Liver (tissue), 9 donors: Measurements from ENCODE around the gene RNF31. TPM values are rescaled to one million over a fixed set of nuclear protein-coding genes. Genes with fewer than 3 reads are reported as not detected.

ENCODE experiments used
- DNase-seq: peaks from one replicate; pipeline ENCODE4 v3.0.0-alpha.2; 2017; ENCODE audit warnings: low spot score
- H3K27ac ChIP-seq, 2 donors: one replicate each; pipeline ENCODE4 v1.7.0; 2013; ENCODE audit warnings: inconsistent platforms in 2 of 2, low read length in 2 of 2, control low read depth in 1 of 2, low read depth in 1 of 2, mild to moderate bottlenecking in 1 of 2
- H3K27me3 ChIP-seq, 4 donors: one replicate each; pipeline versions ENCODE4 v1.6.1 to v1.7.0; 2013; ENCODE audit warnings: low read length in 3 of 4, inconsistent platforms in 1 of 4, mild to moderate bottlenecking in 1 of 4, moderate library complexity in 1 of 4; ENCODE audit not compliant: control insufficient read depth in 4 of 4, insufficient read depth in 4 of 4
- H3K36me3 ChIP-seq, 4 donors: one replicate each; pipeline versions ENCODE4 v1.6.1 to v1.7.0; 2013; ENCODE audit warnings: low read length in 3 of 4, mild to moderate bottlenecking in 3 of 4, low read depth in 1 of 4, moderate library complexity in 1 of 4; ENCODE audit not compliant: control insufficient read depth in 4 of 4, insufficient read depth in 3 of 4
- H3K4me1 ChIP-seq, 4 donors: one replicate each; pipeline versions ENCODE4 v1.6.1 to v1.7.0; 2013; ENCODE audit warnings: low read length in 3 of 4, mild to moderate bottlenecking in 3 of 4, moderate library complexity in 1 of 4; ENCODE audit not compliant: control insufficient read depth in 4 of 4, insufficient read depth in 4 of 4
- H3K4me3 ChIP-seq, 3 donors: one replicate each; pipeline versions ENCODE4 v1.6.1 to v1.7.0; 2013; ENCODE audit warnings: low read length in 3 of 3, control low read depth in 1 of 3, low read depth in 1 of 3, mild to moderate bottlenecking in 1 of 3
- H3K9ac ChIP-seq, 2 donors: one replicate each; pipeline ENCODE4 v1.7.0; 2013; ENCODE audit warnings: low read length in 2 of 2, mild to moderate bottlenecking in 2 of 2, moderate library complexity in 2 of 2, control low read depth in 1 of 2, low read depth in 1 of 2
- H3K9me3 ChIP-seq, 4 donors: one replicate each; pipeline versions ENCODE4 v1.6.1 to v1.7.0; 2013; ENCODE audit warnings: low read length in 3 of 4; ENCODE audit not compliant: control insufficient read depth in 4 of 4
- ATF3 ChIP-seq: IDR thresholded peaks from 2 replicates; pipeline ENCODE4 v1.6.1; 2016; ENCODE audit warnings: antibody characterized with exemption
- EGR1 ChIP-seq, 2 donors: IDR thresholded peaks; 2 replicates each; pipeline ENCODE4 v1.6.1; 2016 to 2018; ENCODE audit warnings: antibody characterized with exemption in 2 of 2, low read depth in 2 of 2
- FOXA1 ChIP-seq: IDR thresholded peaks from 2 replicates; pipeline ENCODE4 v1.6.1; 2016; ENCODE audit warnings: antibody characterized with exemption
- FOXA2 ChIP-seq: IDR thresholded peaks from 2 replicates; pipeline ENCODE4 v1.6.1; 2016; ENCODE audit warnings: antibody characterized with exemption
- GABPA ChIP-seq, 2 donors: IDR thresholded peaks in 1 of 2; conservative IDR thresholded peaks in 1 of 2; 2 replicates each; pipeline ENCODE4 v1.6.1; 2016; ENCODE audit warnings: antibody characterized with exemption in 2 of 2, mild to moderate bottlenecking in 1 of 2, moderate library complexity in 1 of 2
- HNF4A ChIP-seq, 2 donors: conservative IDR thresholded peaks; 2 replicates each; pipeline ENCODE4 v1.6.1; 2016; ENCODE audit warnings: antibody characterized with exemption in 2 of 2, mild to moderate bottlenecking in 2 of 2
- HNF4G ChIP-seq: IDR thresholded peaks from 2 replicates; pipeline ENCODE4 v1.6.1; 2016; ENCODE audit warnings: antibody characterized with exemption
- JUND ChIP-seq, 2 donors: IDR thresholded peaks; 2 replicates each; pipeline ENCODE4 v1.6.1; 2016; ENCODE audit warnings: antibody characterized with exemption in 2 of 2
- NR2F2 ChIP-seq: IDR thresholded peaks from 2 replicates; pipeline ENCODE4 v1.6.1; 2016; ENCODE audit warnings: antibody characterized with exemption
- RAD21 ChIP-seq, 2 donors: IDR thresholded peaks; 2 replicates each; pipeline ENCODE4 v1.6.1; 2016; ENCODE audit warnings: antibody characterized with exemption in 2 of 2, mild to moderate bottlenecking in 2 of 2
- RXRA ChIP-seq, 2 donors: IDR thresholded peaks; 2 replicates each; pipeline ENCODE4 v1.6.1; 2017 to 2018; ENCODE audit warnings: antibody characterized with exemption in 2 of 2, mild to moderate bottlenecking in 1 of 2
- SP1 ChIP-seq: IDR thresholded peaks from 2 replicates; pipeline ENCODE4 v1.6.1; 2018; ENCODE audit warnings: antibody characterized with exemption, mild to moderate bottlenecking
- TAF1 ChIP-seq: conservative IDR thresholded peaks from 2 replicates; pipeline ENCODE4 v1.6.1; 2016; ENCODE audit warnings: antibody characterized with exemption, mild to moderate bottlenecking
- YY1 ChIP-seq: IDR thresholded peaks from 2 replicates; pipeline ENCODE4 v1.6.1; 2016; ENCODE audit warnings: antibody characterized with exemption, mild to moderate bottlenecking
- WGBS: extraction: QIAGEN DNeasy Blood & Tissue Kit; methylation state at CpG from one replicate; pipeline ENCODE4 v1.1.7; 2013; 5-methylcytosine and 5-hydroxymethylcytosine counted together
- polyA plus RNA-seq, 2 donors: library from polyadenylated mRNA; stranded (reverse) in 1 of 2; unstranded in 1 of 2; fragments of 200-250 nt in 1 of 2; fragments of >200 nt in 1 of 2; fragmentation: Nextera tagmentation in 1 of 2; extraction: Ambion mirVana in 1 of 2; gene quantifications; one replicate each; pipeline versions ENCODE4 v1.2.1 to v1.2.3, GENCODE V29; 2013 to 2015
- total RNA-seq, 2 donors: library from RNA; depleted of rRNA; stranded (reverse); fragments of >200 nt; gene quantifications; one replicate each; pipeline ENCODE4 v1.2.3, GENCODE V29; 2014
- TF ChIP-seq, protein P1 (sequence below): IDR thresholded peaks from 2 replicates; pipeline ENCODE4 v1.6.1; 2016; ENCODE audit warnings: antibody characterized with exemption, mild to moderate bottlenecking
- TF ChIP-seq, protein P2 (sequence below): IDR thresholded peaks from 2 replicates; pipeline ENCODE4 v1.6.1; 2016; ENCODE audit warnings: antibody characterized with exemption
- TF ChIP-seq, protein P3 (sequence below): fragments of 150-350 bp; IDR thresholded peaks from 2 replicates; pipeline ENCODE4 v1.5.1; 2017; ENCODE audit warnings: improper control_type of control experiment, low read depth, low read length; ENCODE audit not compliant: missing input control
- TF ChIP-seq, protein P4 (sequence below): IDR thresholded peaks from 2 replicates; pipeline ENCODE4 v1.6.1; 2016; ENCODE audit warnings: antibody characterized with exemption
- donor health status: healthy.
- donor health status: healthy.
- donor health status: healthy.
- donor health status: healthy.
- donor health status: healthy.

The RNF31 gene
- total and polyA plus RNA-seq, 4 donors: 16.3 to 36.0 (median 20.9) TPM

- Histone ChIP-seq H3K4me3 (no peak overlapping the region), H3K9ac (no peak overlapping the region), H3K27ac (no peak overlapping the region), H3K36me3 (peaks cover 3 to 15% (median 10%) of the 10 kb centered on the region in 4 donors), H3K27me3 (no peaks in the 10 kb centered on the region), H3K4me1 (peaks cover 3 to 52% (median 31%) of the 10 kb centered on the region in 4 donors), H3K9me3 (no peaks in the 10 kb centered on the region)
- DNase-seq: no peak
- TF ChIP-seq GABPA (IDR thresholded peaks at IDR 0.05 in 1 of 2, conservative IDR thresholded peaks at IDR 0.05 in 1 of 2) (no peak), NR2F2 (no peak), EGR1 (IDR thresholded peaks at IDR 0.05; ENCODE audit: low read depth in 2 of 2) (no peak), HNF4A (conservative IDR thresholded peaks at IDR 0.05) (no peak), SP1 (no peak), TAF1 (no peak), FOXA1 (no peak), HNF4G (no peak), RAD21 (IDR thresholded peaks at IDR 0.05) (no peak), JUND (IDR thresholded peaks at IDR 0.05) (no peak), RXRA (IDR thresholded peaks at IDR 0.05) (no peak), FOXA2 (no peak), ATF3 (no peak), YY1 (no peak)
- TF ChIP-seq, protein P1, sequence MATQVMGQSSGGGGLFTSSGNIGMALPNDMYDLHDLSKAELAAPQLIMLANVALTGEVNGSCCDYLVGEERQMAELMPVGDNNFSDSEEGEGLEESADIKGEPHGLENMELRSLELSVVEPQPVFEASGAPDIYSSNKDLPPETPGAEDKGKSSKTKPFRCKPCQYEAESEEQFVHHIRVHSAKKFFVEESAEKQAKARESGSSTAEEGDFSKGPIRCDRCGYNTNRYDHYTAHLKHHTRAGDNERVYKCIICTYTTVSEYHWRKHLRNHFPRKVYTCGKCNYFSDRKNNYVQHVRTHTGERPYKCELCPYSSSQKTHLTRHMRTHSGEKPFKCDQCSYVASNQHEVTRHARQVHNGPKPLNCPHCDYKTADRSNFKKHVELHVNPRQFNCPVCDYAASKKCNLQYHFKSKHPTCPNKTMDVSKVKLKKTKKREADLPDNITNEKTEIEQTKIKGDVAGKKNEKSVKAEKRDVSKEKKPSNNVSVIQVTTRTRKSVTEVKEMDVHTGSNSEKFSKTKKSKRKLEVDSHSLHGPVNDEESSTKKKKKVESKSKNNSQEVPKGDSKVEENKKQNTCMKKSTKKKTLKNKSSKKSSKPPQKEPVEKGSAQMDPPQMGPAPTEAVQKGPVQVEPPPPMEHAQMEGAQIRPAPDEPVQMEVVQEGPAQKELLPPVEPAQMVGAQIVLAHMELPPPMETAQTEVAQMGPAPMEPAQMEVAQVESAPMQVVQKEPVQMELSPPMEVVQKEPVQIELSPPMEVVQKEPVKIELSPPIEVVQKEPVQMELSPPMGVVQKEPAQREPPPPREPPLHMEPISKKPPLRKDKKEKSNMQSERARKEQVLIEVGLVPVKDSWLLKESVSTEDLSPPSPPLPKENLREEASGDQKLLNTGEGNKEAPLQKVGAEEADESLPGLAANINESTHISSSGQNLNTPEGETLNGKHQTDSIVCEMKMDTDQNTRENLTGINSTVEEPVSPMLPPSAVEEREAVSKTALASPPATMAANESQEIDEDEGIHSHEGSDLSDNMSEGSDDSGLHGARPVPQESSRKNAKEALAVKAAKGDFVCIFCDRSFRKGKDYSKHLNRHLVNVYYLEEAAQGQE: no peak
- TF ChIP-seq, protein P2, sequence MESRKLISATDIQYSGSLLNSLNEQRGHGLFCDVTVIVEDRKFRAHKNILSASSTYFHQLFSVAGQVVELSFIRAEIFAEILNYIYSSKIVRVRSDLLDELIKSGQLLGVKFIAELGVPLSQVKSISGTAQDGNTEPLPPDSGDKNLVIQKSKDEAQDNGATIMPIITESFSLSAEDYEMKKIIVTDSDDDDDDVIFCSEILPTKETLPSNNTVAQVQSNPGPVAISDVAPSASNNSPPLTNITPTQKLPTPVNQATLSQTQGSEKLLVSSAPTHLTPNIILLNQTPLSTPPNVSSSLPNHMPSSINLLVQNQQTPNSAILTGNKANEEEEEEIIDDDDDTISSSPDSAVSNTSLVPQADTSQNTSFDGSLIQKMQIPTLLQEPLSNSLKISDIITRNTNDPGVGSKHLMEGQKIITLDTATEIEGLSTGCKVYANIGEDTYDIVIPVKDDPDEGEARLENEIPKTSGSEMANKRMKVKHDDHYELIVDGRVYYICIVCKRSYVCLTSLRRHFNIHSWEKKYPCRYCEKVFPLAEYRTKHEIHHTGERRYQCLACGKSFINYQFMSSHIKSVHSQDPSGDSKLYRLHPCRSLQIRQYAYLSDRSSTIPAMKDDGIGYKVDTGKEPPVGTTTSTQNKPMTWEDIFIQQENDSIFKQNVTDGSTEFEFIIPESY: no peak
- TF ChIP-seq, protein P3, sequence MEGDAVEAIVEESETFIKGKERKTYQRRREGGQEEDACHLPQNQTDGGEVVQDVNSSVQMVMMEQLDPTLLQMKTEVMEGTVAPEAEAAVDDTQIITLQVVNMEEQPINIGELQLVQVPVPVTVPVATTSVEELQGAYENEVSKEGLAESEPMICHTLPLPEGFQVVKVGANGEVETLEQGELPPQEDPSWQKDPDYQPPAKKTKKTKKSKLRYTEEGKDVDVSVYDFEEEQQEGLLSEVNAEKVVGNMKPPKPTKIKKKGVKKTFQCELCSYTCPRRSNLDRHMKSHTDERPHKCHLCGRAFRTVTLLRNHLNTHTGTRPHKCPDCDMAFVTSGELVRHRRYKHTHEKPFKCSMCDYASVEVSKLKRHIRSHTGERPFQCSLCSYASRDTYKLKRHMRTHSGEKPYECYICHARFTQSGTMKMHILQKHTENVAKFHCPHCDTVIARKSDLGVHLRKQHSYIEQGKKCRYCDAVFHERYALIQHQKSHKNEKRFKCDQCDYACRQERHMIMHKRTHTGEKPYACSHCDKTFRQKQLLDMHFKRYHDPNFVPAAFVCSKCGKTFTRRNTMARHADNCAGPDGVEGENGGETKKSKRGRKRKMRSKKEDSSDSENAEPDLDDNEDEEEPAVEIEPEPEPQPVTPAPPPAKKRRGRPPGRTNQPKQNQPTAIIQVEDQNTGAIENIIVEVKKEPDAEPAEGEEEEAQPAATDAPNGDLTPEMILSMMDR: no peak
- TF ChIP-seq, protein P4, sequence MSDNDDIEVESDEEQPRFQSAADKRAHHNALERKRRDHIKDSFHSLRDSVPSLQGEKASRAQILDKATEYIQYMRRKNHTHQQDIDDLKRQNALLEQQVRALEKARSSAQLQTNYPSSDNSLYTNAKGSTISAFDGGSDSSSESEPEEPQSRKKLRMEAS: no peak
- WGBS: 93% methylated on average over 2 of the region's 2 CpGs
These were observed 3.8 kb upstream of the RNF31 start for GRCh38 chr14:24143511-24143910.
